Nucleus accumbens (tissue), 56 donors: ENCODE results near the gene DNAJB14.
"Not testable (repeated sequence)": the region's sequence is repeated elsewhere in the genome, so short reads cannot be mapped to it uniquely, and the experiment has no call there.

Experiments
- DNase-seq, 56 donors: peaks; one replicate each; lab custom pipeline; 2025; lab: John Stamatoyannopoulos, UW

DNAJB14 gene

DNA sequence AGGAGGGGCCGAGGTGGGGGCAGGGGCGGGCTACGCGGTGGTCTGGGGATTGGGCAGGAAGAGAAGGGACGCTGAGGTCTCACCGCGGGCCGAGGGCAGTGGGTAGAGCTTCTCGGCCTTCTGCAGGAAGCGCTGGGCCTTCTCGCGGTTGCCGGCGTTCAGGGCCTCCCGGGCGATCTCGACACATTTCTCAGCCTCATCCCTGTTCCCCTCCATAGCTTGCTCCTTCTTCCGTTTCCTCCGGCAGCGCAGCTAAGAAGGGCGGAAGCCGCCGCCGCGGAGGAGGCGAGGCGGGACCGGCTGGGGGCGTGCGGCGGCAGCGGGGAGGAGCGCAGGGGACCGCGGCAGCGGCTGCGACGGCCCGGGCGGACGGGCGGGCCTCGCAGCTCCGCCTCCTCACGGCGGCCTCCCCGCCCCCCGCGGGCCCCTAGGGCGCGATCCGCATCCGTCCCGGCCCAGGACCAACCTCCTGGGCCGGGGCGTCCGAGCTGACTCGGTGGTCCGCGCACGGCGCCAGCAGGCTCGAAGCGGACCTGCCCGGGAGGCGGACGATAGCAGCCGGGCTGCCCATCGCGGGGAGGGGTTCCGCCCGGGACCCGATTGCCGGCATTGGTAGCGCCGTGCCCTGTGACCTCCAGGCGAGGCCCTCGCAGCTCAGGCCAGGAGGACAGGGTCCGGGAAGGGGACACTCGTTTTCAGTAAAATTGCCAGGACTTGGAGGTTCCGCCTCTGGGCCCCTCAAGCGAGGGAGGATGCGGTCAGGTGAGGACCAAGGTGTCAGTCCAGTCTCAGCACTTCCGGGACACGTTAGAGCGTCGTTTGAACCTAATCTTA is at the start of gene DNAJB14:
Gene DNAJB14, minus strand, starts transcription at position 263 of the 834 bp plus-strand sequence. Its CDS starts 47 bp downstream, at position 216.
- DNase-seq: peak in 53 of 56 donors; percentile 12 to 78 (median 55)

DNA sequence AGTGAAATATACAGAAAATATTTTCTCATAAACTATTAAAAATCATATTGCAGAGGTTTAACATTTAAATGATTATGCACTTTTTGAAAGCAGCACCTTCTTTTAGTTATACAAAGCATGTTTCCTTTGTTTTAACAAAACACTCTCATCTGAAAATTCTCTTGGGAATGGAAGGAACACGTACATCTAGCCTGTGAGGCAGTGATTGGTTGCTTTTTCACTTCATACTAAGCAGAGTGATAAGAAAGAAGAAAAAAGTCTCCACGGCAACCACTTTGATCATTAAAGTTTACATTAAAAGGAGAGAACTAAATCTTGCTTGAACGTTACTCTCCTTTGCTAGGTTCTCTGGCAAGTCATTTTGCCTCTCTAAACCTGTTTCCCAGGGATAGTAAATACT is 45.3 kb upstream of the DNAJB14 start:
- no peak for DNase-seq

DNA sequence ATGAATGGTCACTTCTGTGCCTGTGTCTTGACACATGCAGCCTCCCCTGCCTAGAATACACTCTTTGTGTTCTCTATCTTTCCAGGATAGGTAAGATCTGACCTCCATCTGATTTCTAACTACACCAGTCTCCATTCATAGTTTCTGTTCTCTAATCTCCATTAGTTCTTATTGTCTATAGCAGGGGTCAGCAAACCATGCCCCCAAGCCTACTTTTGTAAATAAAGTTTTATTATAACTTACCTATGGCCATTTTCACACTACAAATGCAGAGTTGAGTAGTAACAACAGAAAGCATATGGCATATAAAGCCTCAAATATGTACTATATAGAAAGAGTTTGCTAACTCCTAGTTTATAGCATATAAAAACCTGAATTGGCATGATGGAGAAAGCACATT is 41.3 kb upstream of the DNAJB14 start:
- no peak for DNase-seq

DNA sequence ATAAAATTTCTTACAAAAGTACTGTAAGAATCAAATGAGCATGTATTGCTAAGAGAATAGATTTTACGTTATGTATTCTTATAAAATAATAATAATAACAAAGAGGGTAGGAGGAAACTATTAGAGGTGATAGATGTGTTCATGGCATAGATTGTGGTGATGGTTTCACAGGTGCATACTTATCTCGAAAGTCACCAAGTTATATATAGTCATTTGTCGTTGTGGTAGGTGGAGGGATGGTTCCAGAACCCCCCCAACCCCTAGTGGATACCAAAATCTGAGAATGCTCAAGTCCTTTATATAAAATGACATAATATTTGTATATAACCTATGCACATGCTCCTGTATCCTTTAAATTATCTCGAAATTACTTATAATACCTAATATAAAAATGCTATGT is 40.4 kb upstream of the DNAJB14 start:
- DNase-seq: no peak

DNA sequence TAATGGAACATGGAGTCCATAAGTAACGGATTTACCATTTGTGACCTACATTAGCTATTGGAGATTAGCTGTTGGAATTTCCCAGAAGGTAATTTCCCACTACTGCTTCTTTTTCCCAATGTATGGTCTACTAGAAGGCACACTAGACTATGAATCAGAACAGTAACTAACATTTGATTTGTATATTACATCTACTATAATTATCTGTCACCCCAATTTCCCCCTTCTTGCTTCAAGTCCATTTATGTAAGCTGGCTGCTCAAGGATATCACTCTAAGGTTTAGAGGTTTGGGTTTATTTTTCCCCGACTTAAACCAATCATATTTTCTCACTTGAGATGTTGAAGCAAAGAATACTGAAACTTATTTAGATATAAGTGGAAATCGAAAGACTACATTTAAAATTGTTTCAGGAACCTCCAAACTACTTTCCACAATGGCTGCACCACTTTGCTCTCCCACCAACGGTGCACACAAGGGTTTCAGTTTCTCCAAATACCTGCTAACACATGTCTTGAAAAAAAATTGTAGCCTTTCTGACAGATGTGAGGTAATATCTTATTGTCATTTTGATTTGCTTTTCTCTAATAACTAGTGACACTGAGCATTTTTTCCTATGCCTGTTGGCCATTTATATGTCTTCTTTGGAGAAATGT is 37.0 kb upstream of the DNAJB14 start:
- no peak for DNase-seq

DNA sequence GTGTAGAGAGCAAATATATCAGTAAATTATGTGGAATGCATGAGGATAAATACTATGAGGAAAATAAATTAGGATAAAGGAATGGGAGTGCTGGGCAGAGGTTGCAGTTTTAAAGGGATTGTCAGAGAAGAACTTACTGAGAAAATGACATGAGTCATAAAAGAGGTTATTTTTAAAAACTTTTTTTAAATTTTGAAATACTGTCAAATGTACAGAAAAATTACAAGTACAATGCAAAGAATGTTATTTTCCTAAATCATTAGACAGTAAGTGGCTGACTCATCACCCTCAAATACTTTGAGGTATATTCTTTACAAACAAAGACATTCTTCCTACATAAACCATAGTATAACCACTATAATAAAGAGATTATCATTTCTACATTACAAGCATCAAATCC is 33.5 kb upstream of the DNAJB14 start:
- no peak for DNase-seq

DNA sequence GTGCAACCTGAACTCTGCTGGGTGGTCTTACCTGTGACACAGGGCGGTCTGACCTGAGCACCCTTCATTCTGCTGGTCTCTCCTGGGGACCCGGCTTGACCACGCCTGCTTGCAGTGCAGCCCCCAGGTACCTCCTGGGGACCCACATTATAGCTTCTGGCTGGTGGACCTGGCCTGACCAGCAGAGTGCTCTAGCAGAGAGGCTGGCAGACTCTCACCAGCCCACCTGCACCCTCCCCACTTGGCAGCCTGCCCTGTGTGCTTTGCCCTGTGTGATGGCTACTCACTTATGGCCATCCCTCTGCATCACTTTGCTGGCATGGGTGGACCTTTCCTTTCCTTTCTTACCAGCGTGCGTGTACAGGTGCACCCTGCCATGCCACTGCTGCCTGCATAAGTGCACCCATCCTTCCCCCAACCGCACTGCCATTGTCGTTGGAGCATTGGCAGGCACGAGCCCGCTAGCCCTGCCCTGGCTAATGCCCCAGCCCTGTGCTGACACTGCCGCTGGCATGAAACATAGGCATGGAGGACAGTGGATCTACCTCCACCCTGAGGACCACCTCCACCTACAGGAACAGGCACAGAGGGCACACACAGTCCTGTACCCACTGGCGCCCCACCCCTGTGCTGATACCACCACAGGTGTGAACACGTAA is 25.2 kb upstream of the DNAJB14 start:
- DNase-seq: no peak

DNA sequence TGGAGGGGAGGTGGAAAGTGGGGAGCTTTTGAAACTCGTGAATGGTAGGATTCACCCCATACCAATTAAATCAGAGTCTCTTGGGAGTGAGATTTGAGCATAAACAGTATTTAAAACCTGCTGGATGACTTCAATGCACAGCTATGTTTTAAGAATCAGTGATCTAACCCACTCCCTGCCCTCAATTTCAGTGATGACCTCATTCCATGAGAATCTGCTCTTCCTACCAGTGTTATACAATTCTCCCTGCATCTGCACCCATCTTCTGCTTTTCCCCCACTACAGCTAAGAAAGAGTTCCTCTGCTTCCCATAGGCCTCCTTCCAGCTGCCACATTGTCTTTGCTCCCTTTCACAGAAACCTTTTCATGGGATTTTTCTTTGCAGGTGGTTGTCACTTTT is 21.9 kb upstream of the DNAJB14 start:
- no peak for DNase-seq

DNA sequence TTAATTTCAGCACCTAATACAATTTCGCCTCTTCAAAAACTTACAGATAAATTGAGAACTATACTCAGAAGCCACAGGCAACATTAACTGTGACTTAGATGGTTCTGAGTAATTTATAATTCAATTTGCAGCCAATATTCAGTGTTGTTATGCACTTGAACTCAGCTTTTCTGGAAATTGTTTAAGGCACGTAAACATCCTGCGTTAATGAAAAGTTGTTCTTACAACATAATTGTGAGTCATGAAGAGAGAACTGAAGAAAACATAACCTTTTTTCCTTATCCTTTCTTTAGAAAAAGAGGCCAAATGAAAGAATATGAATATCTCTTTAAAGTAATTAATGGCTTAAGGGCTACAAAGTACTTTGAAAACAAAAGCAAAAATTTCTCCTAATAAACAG is 20.3 kb upstream of the DNAJB14 start:
- no peak for DNase-seq

DNA sequence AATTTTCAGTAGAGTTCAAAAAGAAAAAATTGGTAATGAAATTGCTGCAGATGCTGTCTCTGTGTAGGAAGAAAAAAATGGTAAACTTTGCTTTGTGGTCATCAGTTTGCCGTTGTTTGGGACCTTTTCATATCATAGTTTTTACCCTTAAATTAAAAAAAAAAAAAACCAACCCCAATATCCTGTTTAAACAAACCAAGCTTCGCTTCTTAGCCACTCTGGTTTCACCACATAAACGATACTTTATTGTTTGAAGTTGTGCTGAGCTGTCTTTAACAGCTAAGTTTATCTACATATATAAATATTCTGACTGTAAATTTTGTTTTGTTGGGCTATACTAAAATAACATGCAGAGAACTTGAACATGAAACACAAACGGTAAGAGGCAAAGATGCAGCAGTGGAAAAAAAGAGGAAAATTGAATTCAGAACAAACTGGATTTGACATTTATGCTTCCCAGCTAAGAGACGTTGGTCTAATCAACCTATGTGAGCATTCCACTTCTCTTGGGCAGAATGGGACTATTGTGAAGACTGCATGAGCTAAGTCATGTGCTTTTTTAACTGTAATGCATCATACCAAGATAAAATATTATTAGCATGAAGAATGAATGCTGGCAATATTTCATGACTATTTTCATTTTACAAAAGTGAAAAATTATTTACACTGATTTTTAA is 19.4 kb upstream of the DNAJB14 start:
- DNase-seq: no peak

DNA sequence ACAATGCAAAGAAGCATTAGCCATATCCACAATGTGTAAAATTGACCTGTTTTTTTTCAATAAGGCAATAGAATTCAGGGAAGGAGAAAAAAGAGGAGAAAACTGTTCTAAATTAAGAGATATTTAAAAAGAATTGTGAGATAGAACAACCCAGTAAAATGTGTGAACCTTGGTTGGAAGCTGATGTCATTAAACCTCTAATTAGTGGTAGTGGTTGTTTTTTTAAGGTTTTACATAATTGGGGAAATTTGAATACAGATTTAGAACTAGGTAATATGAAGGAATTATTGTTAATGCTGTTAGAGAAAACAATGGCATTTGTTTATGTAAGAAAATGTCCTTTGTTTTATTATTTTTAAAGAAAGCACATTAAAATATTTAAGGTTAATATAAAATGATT is 18.8 kb upstream of the DNAJB14 start:
- DNase-seq: no peak

DNA sequence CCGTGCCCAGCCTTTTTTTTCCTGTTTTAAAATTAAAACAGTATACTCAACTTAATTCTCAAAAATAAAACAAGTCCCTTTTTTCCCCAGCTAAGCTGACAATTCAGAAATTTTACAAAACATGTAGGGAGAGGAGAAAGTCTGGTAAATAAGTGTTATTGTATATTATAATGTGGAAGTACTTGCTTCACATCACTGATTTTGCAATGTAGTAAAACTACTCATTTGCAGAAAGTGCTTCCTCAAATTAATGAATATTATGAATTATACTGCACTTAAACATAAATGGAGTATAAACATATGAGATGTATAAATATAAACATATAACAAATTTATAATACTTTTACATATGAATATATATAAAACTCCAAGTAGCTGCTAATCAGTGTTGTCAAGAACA is 15.3 kb upstream of the DNAJB14 start:
- DNase-seq: no peak

DNA sequence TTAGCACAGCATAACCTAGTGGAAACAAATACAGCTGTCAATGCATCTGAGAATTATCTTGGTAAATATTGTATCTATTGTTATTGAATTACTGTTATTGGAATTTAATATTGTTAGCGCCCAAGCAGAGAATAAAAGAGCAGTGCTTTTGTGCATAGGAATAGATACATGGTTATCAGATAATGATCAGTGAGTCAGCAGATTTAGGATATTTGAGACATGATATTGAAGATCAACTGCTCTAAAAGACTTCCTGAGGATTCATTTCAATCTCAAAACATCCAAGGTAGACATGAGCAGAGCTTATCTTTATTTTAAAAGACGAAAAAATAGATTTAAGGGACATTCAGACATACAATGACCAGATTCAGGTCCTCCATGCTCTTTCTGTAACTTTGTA is 14.2 kb upstream of the DNAJB14 start:
- no peak for DNase-seq

DNA sequence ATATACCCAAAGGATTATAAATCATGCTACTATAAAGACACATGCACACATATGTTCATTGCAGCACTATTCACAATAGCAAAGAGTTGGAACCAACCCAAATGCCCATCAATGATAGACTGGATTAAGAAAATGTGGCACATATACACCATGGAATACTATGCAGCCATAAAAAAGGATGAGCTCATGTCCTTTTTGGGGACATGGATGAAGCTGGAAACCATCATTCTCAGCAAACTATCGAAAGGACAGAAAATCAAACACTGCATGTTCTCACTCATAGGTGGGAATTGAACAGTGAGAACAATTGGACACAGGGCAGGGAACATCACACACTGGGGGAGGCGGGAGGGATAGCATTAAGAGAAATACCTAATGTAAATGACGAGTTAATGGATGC is 11.8 kb upstream of the DNAJB14 start:
- DNase-seq: not testable (repeated sequence)

DNA sequence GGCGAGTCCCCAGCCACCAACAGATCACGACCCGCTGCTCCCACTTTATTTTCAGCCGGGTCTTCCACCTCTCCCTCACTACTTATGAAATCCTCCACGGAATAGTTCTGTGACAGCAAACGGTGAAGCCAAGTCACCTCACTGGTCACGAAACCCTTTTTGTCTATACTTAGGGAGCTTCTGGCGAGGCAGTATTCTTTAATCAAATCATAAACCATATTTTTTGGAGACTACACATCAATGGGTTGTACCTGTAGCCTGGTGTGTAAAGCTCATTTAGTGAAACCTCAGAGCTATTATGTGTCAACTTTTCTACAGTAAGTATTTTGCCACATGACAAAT is 4.5 kb upstream of the DNAJB14 start:
- DNase-seq: no peak

DNA sequence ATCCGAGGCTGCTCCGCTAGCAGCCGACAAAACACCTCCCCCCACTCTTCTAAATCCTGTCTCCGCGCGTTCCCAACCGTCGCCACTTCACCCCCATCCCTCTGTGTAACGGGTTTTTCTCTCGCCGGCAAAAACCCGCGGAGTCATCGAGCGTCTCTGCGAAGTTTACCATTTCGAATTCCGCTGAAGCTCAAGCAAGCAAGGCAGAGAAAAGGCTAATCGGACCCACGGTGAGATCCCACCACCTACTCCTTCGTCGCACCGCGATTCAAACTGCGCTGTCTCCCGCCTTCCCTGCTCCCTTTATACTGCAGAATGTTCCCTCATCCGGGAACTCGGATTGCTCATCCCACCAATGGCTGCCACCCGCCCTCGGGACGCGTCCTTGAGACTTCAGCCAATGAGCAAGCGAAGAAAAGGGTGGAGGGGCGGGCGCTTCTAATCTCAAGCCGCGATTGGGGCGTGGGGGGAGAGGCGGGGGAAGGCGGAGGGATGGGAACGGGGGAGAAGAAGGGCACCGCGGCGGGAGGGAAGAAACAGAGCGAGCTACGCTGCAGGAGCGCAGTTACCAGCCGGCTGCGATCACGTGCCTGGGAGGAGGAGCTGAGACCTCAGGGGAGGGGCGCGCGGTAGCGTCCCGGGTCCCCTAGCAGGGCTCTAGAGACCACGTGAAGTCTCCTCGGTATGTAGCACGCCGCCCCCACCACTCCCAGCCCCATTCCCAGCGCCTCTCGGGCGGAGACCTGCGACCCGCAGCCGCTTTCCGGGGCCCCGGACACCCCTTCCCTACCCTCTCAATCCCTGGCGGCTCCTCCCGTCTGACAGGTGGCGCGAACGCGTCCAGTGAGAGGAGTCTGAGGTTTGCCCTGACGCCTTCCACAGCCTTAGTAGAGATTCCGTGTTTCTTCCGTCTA is 3.8 kb upstream of the DNAJB14 start, which contains the start of gene H2AZ1:
Gene H2AZ1, minus strand, starts transcription at position 277 of the 914 bp plus-strand sequence. Its CDS starts 105 bp downstream, at position 172.
- DNase-seq: peak; percentile 73 to 100 (median 98)

DNA sequence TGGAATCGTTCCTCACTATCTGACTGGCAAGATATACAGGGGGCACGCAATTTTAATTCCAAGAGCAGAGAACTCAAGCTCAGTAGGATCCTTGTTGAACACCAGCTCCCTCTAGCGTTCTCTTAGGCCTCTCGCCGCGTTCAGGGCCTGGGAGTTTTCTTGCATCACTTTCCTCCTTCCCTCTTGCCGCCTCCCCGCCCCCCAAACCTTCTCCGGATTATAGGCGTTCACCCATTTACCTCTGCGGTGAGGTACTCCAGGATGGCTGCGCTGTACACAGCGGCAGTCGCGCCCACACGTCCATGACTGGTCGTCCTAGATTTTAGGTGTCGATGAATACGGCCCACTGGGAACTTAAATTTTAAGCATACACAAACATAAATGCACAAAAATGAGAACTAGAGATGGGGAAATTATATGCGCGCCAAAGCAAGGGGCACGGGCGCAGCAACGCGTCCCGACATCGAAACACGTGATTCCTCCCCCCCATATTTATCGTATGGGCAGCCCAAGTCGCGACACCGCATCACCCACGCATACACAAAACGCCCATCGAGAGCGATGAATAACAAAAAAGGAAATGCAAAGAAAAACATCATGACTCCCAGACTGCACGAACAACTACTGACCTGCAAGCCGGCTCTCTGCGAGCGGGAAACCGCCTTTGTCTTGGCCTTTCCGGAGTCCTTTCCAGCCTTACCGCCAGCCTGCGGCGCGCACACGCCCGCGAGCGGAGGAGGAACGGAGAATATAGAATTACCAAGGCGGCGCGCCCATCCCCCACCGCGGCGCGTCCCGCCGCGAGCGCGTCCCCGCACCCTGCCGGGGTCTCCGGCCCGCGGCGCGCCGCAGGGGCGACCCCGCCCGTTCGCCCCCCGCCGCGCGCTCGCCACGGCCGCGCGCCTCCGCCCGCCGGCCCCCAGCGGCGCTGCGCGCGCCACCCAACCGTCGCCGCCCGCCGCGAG is 2.9 kb upstream of the DNAJB14 start:
- DNase-seq: peak; percentile 25 to 95 (median 79)

DNA sequence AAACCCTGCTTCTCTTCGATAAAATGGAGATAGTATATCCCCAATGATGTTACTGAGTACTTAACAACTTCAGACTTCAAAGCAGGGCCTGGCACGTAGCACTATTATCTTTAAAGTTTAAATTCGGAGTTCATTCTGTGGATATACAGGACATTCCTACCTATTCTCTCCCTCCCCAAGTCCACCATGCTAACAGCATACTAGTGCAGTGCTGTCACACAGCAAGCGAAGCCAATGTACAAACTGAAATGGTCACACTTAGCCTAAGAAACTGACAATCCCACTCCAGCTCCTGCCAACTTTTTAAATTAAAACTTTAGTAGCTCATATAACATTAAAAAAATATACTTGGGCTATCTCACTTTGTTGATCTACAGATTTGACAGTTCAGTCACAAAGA is 1.2 kb upstream of the DNAJB14 start:
- no peak for DNase-seq

DNA sequence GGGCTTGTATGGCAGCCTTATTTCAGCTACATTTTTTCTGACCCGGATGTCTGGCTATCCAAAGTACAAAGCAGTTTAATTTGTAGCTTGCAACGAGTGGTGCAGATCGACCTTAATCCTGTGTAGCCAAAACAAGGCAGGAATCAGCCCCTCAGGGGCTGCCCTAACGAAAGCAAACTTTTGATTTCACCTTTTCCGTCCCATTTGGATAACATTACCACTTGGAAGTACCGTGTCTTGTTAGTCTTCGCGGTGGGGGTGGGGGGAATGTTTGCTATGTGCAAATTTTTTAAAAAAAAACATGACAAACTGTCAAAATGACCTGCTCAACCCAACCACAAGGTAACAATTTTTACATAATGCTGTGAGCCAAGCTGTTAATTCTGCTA is 766 bp upstream of the DNAJB14 start:
- peak in 1 of 56 donors; percentile 43 for DNase-seq
